AG09319 (cell line): Measurements from ENCODE around the gene STX1B.
A peak's percentile ranks its signal among the peaks of the same experiment; 100 is the strongest.

Experiments
- DNase-seq: peaks from one replicate; pipeline ENCODE4 v3.0.0-alpha.2; 2010; ENCODE audit warnings: low read depth; ENCODE audit errors: extremely low read depth
- TF ChIP-seq, protein P1 (sequence below): IDR thresholded peaks from 2 replicates; pipeline ENCODE4 v1.5.1; 2011; ENCODE audit warnings: low read depth, mild to moderate bottlenecking, inconsistent platforms, low read length, moderate library complexity

The STX1B gene

DNA sequence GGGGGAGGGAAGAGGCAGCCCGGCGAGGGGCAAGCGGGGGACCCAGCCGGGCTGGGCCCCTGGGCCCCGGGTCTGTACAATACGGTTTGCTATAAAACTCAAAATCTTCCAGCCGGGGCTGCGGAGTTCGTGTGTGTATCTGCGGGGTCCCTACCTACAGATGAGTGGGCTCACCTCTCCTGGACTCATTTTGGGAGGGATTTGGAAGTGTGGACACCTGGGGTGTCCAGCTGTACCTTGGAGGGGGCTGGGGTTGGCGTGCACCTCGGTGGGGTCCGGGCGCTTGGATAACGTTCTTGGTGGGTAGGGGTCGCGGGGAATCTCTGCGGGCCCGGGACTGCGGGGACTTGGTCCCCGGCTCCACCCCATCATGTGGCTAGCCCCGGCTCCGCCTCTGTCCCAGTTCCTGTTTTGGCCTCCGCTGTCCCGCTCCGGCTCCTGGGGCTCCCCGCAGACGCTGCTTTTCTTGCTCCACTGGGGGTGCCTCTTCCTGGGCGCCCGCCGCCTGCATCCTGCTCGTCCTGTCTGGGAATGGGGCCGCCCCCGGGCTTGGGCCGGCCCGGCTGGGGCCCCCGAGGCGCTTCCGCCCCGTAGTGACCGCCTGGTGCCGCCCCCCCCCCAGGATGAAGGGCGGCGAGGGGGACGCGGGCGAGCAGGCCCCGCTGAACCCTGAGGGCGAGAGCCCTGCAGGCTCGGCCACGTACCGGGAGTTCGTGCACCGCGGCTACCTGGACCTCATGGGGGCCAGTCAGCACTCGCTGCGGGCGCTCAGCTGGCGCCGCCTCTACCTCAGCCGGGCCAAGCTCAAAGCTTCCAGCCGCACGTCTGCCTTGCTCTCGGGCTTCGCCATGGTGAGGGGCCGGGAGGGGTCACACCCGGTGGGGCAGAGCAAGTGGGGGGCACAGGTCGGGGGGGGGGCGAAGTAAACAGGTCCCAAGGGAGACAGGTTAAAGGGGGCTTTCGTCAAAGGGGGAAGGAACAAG, 61.5 kb downstream of the STX1B start, which contains the start of gene ORAI3:
Gene ORAI3, plus strand, starts transcription at position 402 of the 983 bp plus-strand sequence. Its CDS starts 222 bp downstream, at position 624.
- DNase-seq: no peak
- TF ChIP-seq, protein P1, sequence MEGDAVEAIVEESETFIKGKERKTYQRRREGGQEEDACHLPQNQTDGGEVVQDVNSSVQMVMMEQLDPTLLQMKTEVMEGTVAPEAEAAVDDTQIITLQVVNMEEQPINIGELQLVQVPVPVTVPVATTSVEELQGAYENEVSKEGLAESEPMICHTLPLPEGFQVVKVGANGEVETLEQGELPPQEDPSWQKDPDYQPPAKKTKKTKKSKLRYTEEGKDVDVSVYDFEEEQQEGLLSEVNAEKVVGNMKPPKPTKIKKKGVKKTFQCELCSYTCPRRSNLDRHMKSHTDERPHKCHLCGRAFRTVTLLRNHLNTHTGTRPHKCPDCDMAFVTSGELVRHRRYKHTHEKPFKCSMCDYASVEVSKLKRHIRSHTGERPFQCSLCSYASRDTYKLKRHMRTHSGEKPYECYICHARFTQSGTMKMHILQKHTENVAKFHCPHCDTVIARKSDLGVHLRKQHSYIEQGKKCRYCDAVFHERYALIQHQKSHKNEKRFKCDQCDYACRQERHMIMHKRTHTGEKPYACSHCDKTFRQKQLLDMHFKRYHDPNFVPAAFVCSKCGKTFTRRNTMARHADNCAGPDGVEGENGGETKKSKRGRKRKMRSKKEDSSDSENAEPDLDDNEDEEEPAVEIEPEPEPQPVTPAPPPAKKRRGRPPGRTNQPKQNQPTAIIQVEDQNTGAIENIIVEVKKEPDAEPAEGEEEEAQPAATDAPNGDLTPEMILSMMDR: no peak

DNA sequence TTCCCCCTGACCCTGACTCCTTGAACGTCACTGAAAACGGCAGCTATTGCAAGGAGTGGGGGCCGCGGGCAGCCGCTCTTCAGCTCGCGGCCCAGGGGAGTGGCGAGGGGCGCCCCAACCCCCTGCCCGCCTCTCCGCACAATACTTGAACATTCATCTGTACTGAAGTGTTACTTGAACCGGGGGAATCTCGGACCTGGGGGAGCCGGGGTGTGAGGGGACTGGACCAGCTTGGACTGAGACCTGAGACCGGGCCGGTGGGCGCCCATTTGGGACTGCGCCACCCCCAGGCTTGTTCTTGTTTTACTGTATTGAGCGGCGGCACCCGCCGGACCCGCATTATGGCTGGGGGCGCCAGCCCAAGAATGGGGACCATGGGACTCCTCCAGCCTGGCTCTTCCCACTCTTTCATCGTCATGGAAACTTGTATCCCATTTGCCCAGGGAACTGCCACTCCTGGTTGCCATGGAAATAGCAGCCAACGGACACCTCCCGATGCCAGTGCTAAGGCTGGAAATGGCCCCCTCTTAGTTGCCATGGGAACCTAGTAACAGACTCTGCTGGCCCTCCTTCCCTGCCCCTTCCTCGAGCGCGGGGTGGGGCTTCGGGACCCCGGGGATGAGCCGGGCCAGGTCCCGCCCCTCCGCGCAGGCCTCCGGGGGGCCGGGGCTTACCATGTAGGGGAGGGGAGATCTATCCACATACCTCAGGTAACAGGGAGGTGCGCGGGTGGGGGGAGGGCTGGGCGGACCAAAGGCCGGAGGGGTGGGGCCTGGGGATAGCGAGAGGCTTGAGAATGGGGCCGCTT, 62.4 kb downstream of the STX1B start:
- DNase-seq: peak; percentile 94
- TF ChIP-seq, protein P1: no peak

DNA sequence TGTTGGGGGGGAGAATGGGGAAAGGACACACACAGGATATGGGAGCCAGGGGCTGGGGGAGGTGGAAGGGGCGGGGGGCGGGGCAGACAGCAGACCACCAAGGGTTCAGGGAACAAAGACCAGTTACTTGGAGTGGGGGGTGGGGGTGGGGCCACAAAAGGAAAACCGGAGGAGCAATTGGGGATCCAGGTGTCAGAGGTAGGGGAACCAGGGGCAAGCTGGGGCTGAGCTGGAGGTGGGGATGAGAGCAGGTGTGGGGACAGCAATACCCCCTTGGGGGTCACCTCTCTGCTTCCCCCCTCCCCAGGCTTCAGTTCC, 62.9 kb downstream of the STX1B start:
- no peak for DNase-seq
- TF ChIP-seq, protein P1: no peak

DNA sequence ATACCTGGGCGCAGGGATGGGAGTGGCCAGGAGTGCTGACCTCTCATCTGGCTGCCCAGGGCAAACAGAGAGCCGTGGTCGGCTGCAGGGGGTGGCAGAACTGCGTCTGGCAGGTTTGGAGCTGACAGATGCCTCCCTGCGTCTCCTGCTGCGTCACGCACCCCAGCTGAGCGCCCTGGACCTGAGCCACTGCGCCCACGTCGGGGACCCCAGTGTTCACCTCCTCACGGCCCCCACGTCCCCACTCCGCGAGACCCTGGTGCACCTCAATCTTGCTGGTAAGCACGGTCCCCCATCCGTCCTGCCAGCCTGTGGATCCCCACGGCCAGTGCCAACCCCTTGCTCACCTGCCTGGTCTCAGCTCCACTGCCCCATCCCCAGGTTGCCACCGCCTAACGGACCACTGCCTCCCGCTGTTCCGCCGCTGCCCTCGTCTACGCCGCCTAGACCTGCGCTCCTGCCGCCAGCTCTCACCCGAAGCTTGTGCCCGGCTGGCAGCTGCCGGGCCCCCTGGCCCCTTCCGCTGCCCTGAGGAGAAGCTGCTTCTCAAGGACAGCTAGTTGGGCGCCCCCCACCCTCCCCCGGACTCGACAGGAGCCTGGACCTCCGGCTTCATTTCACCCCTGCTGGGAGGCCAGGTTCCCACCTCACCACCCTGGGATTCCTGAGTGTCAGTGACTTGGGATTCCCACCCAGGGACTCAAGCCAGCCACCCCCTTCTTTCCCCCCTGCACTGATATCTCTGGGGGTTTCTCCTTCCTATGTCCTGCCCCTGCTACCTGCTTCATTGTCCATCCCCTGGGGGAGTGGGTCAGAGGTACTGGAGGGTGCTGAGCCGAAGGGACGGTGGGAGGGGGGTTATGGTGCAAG, 63.5 kb downstream of the STX1B start:
- DNase-seq: no peak
- TF ChIP-seq, protein P1: no peak

GRCh38 chr16:30944352-30944751, 66.1 kb downstream of the STX1B start:
- no peak for DNase-seq
- TF ChIP-seq, protein P1: no peak

DNA sequence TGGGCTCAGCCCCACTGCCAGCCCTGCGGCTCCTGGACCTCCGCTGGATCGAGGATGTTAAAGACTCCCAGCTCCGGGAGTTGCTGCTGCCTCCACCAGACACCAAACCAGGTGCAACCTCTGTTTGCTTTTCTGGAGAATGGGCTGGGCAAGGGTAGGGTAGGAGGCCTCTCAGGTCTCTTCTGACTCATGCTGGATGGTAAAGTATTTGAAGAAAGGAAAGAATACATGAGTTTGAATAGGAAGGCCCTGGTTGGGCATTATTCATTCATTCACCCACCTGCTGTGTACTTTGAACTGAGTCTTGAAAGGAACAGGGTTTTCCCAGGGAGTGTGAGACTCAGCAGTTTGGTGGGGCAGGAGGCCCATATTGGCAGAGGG, 68.0 kb downstream of the STX1B start:
- TF ChIP-seq, protein P1: no peak
- no peak for DNase-seq
